ENCODE results near the gene ZNF516. TPM values are rescaled to one million over a fixed set of nuclear protein-coding genes. Genes with fewer than 3 reads are reported as not detected.

ZNF516 gene
- total RNA-seq, 1 donor from 2014 or later, result 14.8 TPM

- no peak for TF ChIP-seq CTCF (conservative IDR thresholded peaks at IDR 0.05; ENCODE audit: low read depth, low read length)
- DNase-seq (ENCODE audit: low read depth), result no peak
- H3K4me3 ChIP-seq (ENCODE audit: low read depth, low read length), result no peak overlapping the region
Observed at GRCh38 chr18:76370686-76371085, 124.4 kb downstream of the ZNF516 start.

- no peak for TF ChIP-seq CTCF (conservative IDR thresholded peaks at IDR 0.05; ENCODE audit: low read depth, low read length)
- no peak for DNase-seq (ENCODE audit: low read depth)
- H3K4me3 ChIP-seq (ENCODE audit: low read depth, low read length), result no peak overlapping the region
Observed at GRCh38 chr18:76370201-76370600, 124.8 kb downstream of the ZNF516 start.

GRCh38 chr18:76369791-76370190, 125.3 kb downstream of the ZNF516 start:
- DNase-seq (ENCODE audit: low read depth), result no peak

DNA sequence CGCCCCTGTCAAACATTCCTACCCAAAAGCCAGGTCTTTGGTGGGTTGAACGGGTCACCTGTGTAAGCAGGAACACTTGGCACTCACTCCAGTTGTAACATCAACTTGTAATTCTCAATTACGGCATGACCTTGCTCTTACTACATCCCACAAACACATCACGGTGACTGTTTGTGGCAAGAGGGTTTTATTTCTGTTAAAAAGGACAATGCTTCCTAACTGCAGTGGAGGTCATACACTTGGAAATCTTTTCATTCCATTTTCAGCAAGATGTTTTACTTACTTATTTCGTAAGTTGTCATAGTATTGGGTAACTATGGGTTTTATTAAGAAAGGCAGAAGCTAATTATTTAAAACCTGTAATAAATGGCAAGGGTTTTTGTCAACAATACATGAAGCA, 126.1 kb downstream of the ZNF516 start:
- no peak for DNase-seq (ENCODE audit: low read depth)
- no peak overlapping the region for H3K4me3 ChIP-seq (ENCODE audit: low read depth, low read length)
- no peak for TF ChIP-seq CTCF (conservative IDR thresholded peaks at IDR 0.05; ENCODE audit: low read depth, low read length)

More at GRCh38 chr18:76369791-76370190, 125.3 kb downstream of the ZNF516 start:
- no peak for TF ChIP-seq CTCF (conservative IDR thresholded peaks at IDR 0.05; ENCODE audit: low read depth, low read length)
- no peak overlapping the region for H3K4me3 ChIP-seq (ENCODE audit: low read depth, low read length)

DNA sequence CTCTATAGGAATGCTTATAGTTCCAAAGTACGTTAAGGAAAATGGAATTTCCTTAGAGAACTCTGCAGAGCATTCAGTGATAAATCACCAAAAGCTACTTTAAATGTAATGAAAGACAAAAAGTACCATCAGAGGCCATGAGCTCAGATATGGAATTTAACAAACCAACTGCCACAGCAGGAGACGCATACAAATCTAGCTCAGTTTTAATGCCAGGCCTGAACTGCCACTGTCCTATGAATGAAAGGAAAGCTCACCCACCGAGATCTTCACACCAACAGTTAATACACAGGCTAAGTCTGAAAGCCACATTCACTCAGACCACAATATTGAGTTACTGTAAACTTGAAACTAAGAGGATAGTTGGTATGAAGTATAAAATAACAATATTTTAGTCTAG, 126.8 kb downstream of the ZNF516 start:
- no peak overlapping the region for H3K4me3 ChIP-seq (ENCODE audit: low read depth, low read length)
- TF ChIP-seq CTCF (conservative IDR thresholded peaks at IDR 0.05; ENCODE audit: low read depth, low read length), result no peak
- no peak for DNase-seq (ENCODE audit: low read depth)

GRCh38 chr18:76367168-76368125, 127.6 kb downstream of the ZNF516 start:
- no peak for TF ChIP-seq CTCF (conservative IDR thresholded peaks at IDR 0.05; ENCODE audit: low read depth, low read length)
- no peak overlapping the region for H3K4me3 ChIP-seq (ENCODE audit: low read depth, low read length)
- DNase-seq (ENCODE audit: low read depth), result no peak

DNA sequence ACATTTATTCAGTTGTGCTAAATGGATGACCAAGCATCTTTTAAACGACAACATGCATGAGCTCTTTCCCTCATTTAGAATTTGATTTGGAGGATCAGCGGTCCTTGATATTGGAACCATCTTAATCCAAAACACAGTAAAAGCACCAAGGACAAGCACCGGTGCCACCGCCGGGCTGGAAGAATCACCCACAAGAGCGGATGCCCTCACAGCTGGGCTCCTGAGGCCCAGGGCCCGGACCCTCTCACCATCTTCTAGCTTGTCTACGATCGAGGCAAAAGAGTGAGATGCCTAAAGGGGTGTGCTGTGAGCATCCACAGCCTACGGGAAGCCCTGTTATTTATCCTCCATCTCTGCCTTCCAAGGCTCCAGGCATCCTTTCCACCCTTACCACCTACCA, 129.5 kb downstream of the ZNF516 start:
- no peak for TF ChIP-seq CTCF (conservative IDR thresholded peaks at IDR 0.05; ENCODE audit: low read depth, low read length)
- H3K4me3 ChIP-seq (ENCODE audit: low read depth, low read length), result no peak overlapping the region
- no peak for DNase-seq (ENCODE audit: low read depth)
